K562 (cell line): ENCODE results near the gene DDX54.

Source experiments
- CCAR2 ChIP-seq: fragments of 200-400 bp; formaldehyde crosslinking; IDR thresholded peaks from 2 replicates; pipeline ENCODE4 v1.6.1; 2017; ENCODE audit warnings: mild to moderate bottlenecking, low read depth, low read length
- EZH2 ChIP-seq: IDR thresholded peaks from 2 replicates; pipeline ENCODE4 v1.6.1; 2012; ENCODE audit warnings: low read depth, mild to moderate bottlenecking, inconsistent platforms, low read length, borderline replicate concordance
- NFATC3 ChIP-seq: fragments of 450-650 bp; IDR thresholded peaks from 2 replicates; pipeline ENCODE4 v1.6.1; 2017; ENCODE audit warnings: mild to moderate bottlenecking
- NFE2L1 ChIP-seq: fragments of 450-650 bp; IDR thresholded peaks from 2 replicates; pipeline ENCODE4 v1.6.1; 2016; ENCODE audit warnings: missing genetic modification characterization, low read depth, mild to moderate bottlenecking, missing compliant biosample characterization, moderate library complexity, borderline replicate concordance
- NFIC ChIP-seq: fragments of 450-650 bp; IDR thresholded peaks from 2 replicates; pipeline ENCODE4 v1.6.1; 2017; ENCODE audit warnings: mild to moderate bottlenecking, inconsistent platforms
- POLR2A ChIP-seq: fragments of 450-650 bp; conservative IDR thresholded peaks from 2 replicates; pipeline ENCODE4 v1.6.1; 2016
- TCF7 ChIP-seq: sonication (generic); IDR thresholded peaks from 2 replicates; pipeline ENCODE4 v1.6.1; 2016; ENCODE audit warnings: antibody characterized with exemption, borderline replicate concordance
- ZNF282 ChIP-seq: sonication (generic); formaldehyde crosslinking; IDR thresholded peaks from 2 replicates; pipeline ENCODE4 v1.8.1; 2023; ENCODE audit warnings: missing genetic modification reagents
- ZNF354B ChIP-seq: fragments of 250-450 bp; sonication (Bioruptor Pico); IDR thresholded peaks from 2 replicates; pipeline ENCODE4 v1.4.0; 2020
- TF ChIP-seq, protein P1 (sequence below): fragments of 250-450 bp; sonication (Bioruptor Pico); IDR thresholded peaks from 2 replicates; pipeline ENCODE4 v1.5.1; 2021; ENCODE audit warnings: mild to moderate bottlenecking
- TF ChIP-seq, protein P2 (sequence below): sonication (generic); formaldehyde crosslinking; IDR thresholded peaks from 2 replicates; pipeline ENCODE4 v1.8.0; 2023; ENCODE audit warnings: mild to moderate bottlenecking, missing genetic modification reagents

DNA sequence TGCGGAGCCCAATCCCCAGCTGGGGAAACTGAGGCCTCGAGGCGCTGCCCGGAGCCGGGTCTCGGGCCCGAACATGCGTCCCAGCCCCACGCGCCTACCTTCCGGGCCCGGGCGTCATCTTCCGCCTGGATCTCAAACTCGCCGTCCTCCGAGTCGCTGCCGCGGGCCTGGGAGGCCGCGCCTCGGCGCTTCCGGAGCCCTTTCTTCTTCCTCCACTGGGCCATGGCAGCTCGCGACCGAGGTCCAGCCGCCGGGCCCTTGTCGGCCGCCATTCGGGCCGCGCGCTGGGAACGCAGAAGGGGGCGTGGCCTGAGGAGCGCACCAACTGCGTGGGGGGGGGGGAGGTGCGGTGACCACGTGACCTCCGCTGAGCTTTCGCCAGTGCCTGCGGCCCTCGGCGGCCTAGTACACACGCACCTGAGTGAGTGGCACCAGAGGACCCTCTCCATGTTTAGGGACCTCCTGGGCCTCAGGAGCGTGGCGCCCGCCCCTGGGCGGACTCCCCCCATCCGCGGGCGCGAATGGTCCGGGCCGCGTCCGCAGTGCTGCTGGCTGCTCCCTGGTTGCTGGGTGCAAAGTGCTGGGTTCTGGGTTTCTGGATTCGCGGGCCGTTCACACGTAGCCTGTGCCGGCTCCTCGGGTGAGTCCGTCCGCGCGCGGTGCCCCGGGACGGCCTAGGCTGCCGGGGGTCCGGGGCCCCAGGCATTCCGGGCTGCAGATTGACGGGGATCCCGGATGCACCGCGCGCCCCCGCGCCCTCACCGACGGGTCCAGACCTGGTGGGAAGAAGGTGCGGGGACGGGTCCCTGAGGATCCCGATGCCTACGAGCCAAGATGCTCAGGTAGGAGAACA, at the start of gene DDX54, which contains the start of gene RITA1:
- TF ChIP-seq POLR2A (peak; percentile 94), NFIC (peak; percentile 54; the same call in 1 of the 2 replicates), EZH2 (no peak), NFATC3 (no peak), CCAR2 (no peak), ZNF282 (CRISPR knock-in tag) (no peak), TCF7 (no peak), NFE2L1 (tag) (no peak), ZNF354B (CRISPR knock-in tag) (no peak)
- TF ChIP-seq, protein P1, sequence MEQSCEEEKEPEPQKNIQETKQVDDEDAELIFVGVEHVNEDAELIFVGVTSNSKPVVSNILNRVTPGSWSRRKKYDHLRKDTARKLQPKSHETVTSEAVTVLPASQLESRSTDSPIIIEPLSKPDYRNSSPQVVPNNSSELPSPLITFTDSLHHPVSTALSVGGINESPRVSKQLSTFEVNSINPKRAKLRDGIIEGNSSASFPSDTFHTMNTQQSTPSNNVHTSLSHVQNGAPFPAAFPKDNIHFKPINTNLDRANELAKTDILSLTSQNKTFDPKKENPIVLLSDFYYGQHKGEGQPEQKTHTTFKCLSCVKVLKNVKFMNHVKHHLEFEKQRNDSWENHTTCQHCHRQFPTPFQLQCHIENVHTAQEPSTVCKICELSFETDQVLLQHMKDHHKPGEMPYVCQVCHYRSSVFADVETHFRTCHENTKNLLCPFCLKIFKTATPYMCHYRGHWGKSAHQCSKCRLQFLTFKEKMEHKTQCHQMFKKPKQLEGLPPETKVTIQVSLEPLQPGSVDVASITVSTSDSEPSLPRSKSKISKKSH, result no peak
- TF ChIP-seq, protein P2, sequence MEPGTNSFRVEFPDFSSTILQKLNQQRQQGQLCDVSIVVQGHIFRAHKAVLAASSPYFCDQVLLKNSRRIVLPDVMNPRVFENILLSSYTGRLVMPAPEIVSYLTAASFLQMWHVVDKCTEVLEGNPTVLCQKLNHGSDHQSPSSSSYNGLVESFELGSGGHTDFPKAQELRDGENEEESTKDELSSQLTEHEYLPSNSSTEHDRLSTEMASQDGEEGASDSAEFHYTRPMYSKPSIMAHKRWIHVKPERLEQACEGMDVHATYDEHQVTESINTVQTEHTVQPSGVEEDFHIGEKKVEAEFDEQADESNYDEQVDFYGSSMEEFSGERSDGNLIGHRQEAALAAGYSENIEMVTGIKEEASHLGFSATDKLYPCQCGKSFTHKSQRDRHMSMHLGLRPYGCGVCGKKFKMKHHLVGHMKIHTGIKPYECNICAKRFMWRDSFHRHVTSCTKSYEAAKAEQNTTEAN (CRISPR knock-in tag), result no peak
